ENCODE results near the gene TCF12.

TCF12 gene

GRCh38 chr15:57017024-57017423, 98.6 kb downstream of the TCF12 start:
- DNase-seq (ENCODE audit: low spot score): no peak

GRCh38 chr15:57018151-57018550, 99.7 kb downstream of the TCF12 start:
- DNase-seq (ENCODE audit: low spot score): no peak

- no peak for DNase-seq (ENCODE audit: low spot score)
These were observed 101.2 kb downstream of the TCF12 start for GRCh38 chr15:57019496-57020160.

- no peak for DNase-seq (ENCODE audit: low spot score)
These were observed 107.0 kb downstream of the TCF12 start for GRCh38 chr15:57025264-57025926.

- DNase-seq (ENCODE audit: low spot score): no peak
These were observed 107.7 kb downstream of the TCF12 start for GRCh38 chr15:57026016-57026592.

- no peak for DNase-seq (ENCODE audit: low spot score)
These were observed 109.2 kb downstream of the TCF12 start for GRCh38 chr15:57027596-57027995.

- no peak for DNase-seq (ENCODE audit: low spot score)
These were observed 109.7 kb downstream of the TCF12 start for GRCh38 chr15:57028176-57028575.

GRCh38 chr15:57030011-57030410, 111.6 kb downstream of the TCF12 start:
- no peak for DNase-seq (ENCODE audit: low spot score)

GRCh38 chr15:57031082-57031481, 112.6 kb downstream of the TCF12 start:
- peak; percentile 15 for DNase-seq (ENCODE audit: low spot score)

- peak; percentile 29 for DNase-seq (ENCODE audit: low spot score)
These were observed 113.2 kb downstream of the TCF12 start for GRCh38 chr15:57031605-57032004.

- DNase-seq (ENCODE audit: low spot score): no peak
These were observed 113.9 kb downstream of the TCF12 start for GRCh38 chr15:57032338-57032737.

GRCh38 chr15:57033715-57034439, 115.4 kb downstream of the TCF12 start:
- DNase-seq (ENCODE audit: low spot score): no peak

- DNase-seq (ENCODE audit: low spot score): no peak
These were observed 116.2 kb downstream of the TCF12 start for GRCh38 chr15:57034613-57035012.

GRCh38 chr15:57035664-57036063, 117.2 kb downstream of the TCF12 start:
- DNase-seq (ENCODE audit: low spot score): no peak

- DNase-seq (ENCODE audit: low spot score): no peak
These were observed 117.9 kb downstream of the TCF12 start for GRCh38 chr15:57036352-57036751.

- no peak for DNase-seq (ENCODE audit: low spot score)
These were observed 119.1 kb downstream of the TCF12 start for GRCh38 chr15:57037548-57037947.

GRCh38 chr15:57038040-57038439, 119.6 kb downstream of the TCF12 start:
- DNase-seq (ENCODE audit: low spot score): no peak

GRCh38 chr15:57038496-57038895, 120.1 kb downstream of the TCF12 start:
- no peak for DNase-seq (ENCODE audit: low spot score)

- no peak for DNase-seq (ENCODE audit: low spot score)
These were observed 123.0 kb downstream of the TCF12 start for GRCh38 chr15:57041416-57041815.

GRCh38 chr15:57044072-57044702, 125.7 kb downstream of the TCF12 start:
- DNase-seq (ENCODE audit: low spot score): no peak

- DNase-seq (ENCODE audit: low spot score): peak; percentile 5
These were observed 126.5 kb downstream of the TCF12 start for GRCh38 chr15:57044970-57045369.
